Activated naive CD4-positive, alpha-beta T cell (primary cell): ENCODE results near the gene ZNF22.

Experiments
- DNase-seq, 4 experiments: peaks; one replicate each; lab custom pipeline; 2025; lab: John Stamatoyannopoulos, UW

The ZNF22 gene

DNA sequence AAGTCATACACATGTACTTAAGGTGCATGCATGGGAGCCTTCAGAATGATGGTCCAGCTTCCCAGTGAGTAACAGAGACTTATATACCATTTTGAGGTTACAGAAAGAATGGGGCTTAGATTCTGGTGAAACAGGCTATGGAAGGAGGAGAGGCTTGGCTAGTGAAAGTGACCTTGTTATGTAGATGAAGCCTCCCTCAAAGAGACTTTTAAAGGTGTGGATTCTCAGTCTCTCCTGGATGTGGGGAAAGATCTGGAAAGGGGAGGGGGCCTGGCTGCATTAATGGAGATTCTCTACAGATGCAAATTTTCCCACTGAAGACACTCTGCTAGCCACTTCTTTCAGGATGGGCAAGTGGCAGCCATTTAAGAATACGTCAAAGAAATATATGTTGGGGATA is 35.6 kb upstream of the ZNF22 start:
- no peak for DNase-seq

DNA sequence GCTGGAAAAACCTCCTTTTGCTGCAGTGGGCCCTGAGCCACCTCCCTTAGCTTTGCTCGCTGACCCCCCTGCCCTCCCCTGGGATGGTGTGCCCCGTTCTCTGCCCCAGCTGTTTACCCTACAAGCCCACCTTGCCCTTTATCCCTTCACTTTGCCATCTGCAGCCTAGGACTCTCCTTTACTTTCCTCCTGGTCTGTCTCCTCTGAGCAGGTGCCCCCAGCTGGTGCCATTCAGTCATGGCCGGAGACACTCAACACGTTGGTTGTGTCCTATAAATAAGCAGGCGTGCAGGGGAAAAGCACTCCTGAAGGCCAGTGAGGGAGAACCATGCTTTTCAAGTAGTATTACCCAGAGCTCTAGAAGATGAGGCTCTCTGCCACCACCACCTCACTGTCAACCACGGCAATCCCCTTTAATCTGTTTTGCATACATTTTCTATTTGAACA is 35.0 kb upstream of the ZNF22 start:
- no peak for DNase-seq

DNA sequence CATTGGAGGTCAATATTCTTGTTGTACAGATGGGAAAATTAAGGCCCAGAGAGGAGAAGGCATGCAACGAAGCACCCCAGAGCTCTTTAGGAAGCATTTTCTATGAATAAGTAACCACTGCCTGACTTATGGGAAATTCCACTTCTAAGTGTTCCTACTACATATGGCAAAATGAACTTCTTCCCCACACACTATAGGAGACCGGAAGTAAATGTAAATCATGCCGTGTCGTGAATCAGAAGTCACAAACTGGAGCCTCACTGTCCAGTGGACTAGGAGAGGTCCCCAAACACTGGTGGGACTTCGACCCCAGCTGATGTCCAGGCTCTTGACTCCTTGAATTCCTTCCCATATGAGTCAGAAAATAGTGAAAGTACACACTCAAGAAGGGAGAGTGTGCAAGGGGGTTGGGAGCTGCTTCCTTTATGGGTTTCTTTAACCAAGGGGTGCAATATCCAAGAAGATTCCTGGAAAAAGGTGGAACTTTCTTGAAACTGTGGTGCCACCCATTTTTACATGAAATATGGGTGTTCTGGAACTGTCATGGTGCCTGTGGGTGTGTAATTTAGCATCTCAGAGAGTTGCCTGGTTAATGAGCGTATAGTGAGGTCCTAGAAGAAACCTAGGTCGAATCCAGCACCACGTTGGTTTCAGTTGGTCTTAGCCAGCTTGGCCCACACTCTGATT is 34.5 kb upstream of the ZNF22 start:
- DNase-seq: no peak

DNA sequence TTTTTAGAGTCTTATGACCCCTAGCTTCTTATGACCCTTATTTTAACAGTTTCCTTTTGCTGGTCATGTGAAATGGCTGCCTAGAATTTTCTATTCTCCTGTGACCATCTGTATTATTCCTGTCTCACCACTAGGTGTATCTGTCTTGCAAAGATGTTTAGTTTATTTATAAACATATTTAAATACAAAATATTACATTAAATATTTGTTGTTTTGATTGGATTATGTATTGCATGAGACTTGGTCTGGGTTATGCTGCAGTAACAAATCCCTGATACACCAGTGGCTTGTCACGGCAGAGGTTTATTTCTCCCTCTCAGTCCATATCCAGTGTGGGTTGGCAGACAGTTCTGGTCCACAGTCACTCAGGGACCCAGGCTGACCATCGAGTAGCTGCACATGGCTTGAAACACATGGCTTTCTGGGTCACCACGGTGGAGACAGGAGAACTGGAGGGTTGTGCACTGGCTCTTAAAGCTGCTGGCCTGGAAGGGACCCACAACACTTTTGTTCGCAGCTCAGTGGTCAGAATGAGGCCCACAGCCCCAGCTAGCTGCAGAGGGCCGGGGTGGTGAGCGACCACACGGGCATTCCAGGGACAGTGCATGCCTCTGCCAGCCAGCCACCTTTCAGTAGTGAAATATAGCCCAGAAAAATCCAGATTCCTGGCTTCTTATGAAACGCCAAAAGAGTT is 33.8 kb upstream of the ZNF22 start:
- no peak for DNase-seq

DNA sequence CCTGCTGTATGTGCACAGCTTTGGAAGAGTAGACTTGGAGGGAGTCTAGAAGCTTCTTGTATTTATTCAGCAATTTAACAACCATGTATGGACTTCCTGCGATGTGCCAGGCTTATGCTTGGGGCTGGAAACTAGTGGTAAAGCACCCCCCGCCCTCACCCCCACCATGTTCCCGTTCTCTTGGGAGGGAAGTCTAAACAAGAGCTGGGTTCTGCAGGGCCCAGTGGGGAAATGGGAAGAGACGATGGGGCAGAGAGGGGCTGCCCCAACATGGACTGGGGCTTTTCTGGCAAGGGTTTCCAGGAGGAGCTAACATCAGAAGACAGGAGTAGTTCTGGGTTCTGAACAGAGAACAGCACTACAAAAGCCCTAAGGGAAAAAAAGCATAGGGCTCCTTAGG is 33.1 kb upstream of the ZNF22 start:
- DNase-seq: no peak

DNA sequence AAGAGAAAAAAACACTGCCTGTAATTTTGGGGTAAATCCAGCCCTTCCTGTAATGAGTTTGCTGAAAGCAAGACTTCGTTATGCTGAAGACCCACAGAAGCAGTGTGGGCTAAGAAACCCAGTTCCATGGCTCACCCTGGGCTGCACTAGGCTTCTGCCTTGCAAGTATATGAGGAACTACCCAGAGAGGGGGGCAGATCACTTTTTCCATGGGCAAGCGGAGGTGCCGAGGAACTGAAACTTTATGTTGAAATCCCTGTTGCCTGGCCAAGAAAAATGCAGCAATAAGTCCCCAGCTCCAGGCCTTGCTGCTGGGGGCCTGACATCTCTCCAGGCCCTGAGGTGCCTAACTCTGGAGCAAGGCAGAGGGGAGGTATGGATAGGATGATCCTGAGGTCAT is 32.6 kb upstream of the ZNF22 start:
- no peak for DNase-seq

DNA sequence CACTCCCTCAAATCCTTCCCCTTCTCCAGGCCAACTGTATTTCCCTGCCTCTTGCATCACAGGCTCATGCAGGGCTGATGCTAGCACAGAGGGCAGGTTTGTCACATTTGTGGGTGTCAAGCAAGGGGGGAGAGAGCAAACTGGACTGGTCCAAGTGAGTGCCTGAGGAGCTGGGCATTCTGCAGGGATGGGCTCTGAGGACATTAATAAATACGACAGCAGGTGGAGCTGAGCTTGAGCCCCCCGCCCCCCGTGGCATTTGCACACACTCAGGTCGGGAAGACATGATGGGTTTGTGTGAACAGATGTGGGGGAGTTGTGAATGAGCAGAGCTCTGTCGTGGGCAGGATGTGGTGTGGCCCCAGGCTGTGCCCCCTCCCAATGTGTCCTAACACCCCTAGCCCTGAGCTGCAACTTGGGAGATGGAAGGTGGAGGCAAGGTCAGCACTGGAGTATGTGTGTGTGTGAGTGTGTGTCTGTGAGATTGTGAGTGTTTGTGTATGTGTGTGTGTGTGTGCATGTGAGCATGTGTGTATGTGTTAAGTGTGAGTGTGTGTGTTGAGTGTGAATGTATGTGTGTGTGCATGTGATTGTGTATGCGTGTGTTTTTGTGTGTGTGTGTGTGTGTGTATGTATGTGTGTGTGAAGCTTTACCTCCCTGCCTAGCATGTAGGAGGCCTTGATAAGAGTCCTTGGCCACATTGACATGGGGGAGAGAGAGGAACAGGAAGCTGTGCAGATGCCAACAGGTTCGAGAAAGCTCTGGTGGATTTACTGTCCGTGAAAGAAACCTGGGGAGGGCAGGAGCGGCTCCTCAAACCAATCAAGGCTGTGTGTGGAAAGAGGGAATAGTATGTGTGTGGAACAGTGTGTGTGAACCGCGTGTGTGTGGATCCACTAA is 32.0 kb upstream of the ZNF22 start:
- no peak for DNase-seq

DNA sequence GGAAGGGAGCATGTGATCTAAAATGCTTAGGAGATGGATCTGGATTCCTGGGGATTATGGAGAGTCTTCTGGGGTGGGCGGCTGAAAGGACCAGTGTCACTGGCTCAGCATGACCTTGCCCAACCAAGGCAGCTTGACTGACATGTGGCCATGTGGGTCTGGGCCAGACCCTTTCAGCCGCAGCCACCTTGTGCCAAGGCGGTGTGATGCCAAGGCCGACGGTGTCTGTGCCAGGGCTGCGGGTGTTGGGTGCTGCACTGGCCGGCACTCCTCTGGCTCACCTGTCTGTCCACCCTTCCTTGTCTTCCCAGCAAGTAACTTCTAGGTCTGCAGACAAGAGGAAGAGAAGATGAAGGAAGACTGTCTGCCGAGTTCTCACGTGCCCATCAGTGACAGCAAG is 30.9 kb upstream of the ZNF22 start:
- DNase-seq: no peak

DNA sequence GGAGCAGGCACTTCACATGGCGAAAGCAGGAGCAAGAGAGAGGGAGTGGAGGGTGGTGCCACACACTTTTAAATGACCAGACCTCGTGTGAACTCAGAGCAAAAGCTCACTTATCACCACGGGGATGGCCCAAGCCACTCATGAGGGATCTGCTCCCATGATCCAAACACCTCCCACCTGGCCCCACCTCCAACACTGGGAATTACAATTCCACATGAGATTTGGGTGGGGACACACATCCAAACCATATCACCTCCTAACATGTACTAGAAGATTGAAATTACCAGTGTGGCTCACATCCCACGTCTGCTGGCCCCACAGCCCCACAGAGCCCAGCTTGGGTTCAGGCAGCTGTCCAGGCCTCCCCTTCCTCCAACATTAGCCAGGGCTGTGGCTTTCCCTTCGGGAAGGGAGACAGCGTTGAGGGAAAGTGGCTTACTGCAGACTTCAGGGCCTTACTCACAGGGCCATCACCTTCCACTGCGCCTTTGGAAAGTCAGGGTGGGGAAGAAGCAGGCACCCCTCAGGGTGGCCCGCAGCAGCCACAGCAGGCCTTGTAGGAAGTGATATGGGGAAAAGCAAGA is 29.8 kb upstream of the ZNF22 start:
- no peak for DNase-seq

DNA sequence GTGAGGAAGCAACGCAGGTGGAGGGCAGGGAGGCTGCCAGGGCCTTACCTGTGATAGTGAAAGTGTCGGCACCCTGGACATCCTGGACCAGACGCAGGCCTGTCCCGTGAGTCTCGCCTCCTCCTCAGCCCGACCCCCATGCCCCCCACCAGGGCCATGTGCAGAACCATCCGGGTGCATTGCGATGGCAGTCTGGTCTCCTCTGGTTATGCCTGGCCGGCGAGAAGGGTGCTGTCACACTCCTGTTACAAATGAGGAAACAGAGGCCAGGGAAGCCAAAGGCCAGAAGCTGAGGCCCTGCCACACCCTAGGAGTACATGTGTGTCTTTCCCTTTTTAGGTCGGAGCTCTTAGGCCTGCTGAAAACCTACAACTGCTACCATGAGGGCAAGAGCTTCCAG is 29.3 kb upstream of the ZNF22 start:
- DNase-seq: no peak

DNA sequence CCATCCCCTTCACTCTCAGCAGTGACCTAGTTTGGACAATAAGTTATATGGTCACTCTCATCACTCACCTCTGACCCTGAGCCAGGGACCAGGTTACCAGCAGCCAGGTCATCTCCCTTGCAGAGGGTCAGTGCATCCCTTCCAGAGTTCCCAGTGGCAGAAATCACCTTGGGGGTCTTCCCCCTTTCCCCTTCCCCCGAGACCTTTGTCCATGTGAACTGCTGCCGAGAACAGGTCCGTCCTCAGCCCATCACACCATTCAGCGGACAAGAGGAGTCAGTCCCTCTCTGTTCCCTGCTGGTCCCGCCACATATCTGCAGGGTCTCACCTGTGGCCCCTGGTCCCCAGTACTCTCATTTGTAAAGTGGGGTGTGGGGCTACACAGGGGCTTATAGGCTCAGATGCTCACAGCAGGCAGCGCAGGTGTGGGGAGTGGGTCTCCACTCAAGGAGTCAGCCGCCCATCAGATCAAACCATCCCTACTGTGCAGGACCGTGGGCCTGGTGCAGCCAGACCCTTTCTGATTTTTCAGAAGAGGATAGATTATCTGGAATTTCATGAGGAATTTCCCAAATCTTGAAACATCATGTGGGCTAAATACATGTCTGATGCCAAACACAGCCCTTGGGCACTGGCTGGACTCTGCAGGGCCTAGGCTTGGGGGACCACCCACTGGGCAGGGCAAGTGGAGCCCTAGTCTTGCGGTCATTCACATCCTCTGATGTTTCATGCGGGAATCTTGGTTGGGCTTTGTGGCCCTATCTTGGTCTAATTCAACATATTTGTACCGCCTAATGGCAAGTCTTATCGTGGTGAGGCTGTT is 28.6 kb upstream of the ZNF22 start:
- DNase-seq: no peak

DNA sequence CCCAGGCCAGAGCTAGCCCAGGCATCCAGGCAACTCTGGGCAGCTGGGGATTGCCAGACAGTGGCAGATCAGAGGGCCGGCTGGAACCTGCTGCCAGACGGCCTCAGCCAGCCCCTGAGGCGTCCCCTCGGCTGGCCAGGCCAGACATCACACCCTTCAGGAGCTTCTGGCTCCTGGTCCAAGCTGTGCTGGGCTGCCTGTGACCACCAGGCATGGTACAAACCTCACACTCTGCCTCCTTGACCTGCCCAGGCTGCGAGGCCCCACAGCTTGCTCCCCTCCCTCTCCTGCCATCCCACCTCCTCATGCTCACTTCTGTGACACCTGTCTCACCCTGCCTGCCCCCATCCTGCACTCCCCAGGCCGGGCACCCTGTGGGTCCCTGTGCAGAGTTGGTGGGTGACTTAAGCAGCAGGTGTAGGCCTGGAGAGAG is 27.8 kb upstream of the ZNF22 start:
- DNase-seq: no peak

DNA sequence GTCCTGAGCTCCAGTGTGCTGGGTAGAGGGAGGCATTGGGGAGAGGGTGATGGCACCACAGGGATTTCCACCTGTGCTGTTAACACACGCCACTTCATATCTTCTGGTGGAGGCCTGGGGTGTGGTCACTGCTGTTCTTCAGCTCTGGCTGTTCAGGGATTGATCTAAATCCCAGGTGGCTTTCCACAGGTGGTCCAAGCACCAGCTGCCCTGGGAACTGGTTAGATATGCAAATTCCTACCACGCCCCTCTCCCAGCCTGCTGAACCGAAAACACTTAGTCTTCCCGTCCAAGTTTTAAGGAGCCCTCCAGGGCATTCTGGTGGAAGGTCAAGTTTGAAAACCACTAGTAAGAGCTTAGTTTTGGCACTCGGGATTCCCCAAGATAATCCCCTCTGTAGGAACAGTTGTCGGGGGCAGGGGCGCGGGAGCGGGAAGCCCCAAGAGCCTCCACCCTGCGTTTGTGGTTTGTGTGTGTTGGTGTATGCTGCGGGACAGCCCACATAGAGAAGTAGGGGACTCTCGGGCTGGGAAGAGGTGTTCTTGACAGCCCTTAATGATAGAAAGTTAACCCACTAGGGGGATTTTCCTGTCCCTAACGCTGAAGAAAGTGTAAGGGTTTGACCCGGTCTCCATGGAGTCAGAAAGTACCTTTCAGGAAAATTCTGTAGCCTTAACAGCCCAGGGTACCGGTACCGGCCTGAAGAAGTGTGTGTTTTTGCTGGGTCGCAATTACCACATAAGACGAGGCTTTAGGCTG is 27.2 kb upstream of the ZNF22 start:
- DNase-seq: no peak

DNA sequence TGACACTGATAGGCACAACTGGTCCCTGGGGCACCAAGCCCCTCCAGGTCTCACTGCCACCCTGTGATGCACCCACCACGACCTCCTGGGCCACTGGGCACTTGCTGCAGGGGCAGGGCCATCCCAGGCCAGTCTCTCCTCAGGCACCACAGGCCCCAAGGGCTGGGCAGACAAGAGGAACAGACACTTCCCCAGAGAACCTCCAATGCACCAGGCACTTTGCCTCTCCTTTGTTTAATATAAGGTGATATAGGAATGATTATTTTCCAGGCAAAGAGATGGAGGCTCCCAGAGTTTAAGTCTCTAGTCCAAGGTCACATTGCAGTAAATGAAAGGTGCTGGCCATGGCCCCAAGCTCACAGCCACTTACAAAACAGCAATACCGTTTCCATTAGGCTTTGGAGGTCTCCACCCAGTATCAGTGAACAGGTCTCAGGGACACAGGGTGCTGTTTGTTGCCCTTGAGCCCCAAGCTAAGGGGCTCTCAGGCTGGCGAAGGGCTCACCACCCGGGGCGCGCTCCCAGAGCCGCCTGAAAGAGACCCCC is 26.6 kb upstream of the ZNF22 start:
- DNase-seq: no peak

DNA sequence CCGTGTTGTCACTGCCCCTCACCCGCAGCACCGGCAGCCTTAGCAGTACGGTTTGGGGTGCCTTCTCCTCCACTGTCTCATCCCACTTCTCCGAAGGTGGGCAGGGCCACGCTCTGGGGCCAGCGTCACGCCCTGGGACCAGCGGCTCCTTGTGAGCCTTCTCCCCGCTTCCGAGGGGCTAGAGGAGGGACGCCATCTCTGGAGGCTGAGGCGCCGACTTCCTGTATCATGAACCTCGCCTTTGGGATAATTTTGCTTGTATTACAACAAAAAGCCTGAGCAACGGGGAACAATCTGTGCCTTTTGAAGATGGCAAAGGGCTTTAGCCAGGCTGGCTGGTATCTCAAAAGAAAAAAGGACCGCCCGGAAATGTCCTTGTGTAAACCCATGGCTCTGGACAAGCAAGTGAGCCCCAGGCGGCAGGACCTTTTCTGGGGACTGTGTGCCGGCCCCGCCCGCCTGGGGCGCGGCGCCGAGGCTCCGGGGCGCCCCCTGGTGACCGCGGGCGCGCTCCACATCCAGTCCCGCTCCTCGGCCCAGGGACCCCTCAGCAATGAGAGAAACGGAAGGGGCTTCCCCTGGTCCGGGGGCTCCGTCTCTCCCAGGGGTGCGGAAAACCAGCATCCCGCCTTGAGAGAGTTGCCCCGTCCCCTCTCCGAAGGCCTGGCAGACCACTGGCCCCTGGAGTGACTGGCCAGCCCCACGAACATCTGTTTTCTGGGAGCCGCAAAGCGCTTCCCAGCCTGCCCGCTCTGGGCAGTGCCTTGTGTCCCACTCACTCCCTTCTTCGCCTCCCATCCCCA is 25.9 kb upstream of the ZNF22 start:
- DNase-seq: peak; percentile 23 to 59 (median 44)

DNA sequence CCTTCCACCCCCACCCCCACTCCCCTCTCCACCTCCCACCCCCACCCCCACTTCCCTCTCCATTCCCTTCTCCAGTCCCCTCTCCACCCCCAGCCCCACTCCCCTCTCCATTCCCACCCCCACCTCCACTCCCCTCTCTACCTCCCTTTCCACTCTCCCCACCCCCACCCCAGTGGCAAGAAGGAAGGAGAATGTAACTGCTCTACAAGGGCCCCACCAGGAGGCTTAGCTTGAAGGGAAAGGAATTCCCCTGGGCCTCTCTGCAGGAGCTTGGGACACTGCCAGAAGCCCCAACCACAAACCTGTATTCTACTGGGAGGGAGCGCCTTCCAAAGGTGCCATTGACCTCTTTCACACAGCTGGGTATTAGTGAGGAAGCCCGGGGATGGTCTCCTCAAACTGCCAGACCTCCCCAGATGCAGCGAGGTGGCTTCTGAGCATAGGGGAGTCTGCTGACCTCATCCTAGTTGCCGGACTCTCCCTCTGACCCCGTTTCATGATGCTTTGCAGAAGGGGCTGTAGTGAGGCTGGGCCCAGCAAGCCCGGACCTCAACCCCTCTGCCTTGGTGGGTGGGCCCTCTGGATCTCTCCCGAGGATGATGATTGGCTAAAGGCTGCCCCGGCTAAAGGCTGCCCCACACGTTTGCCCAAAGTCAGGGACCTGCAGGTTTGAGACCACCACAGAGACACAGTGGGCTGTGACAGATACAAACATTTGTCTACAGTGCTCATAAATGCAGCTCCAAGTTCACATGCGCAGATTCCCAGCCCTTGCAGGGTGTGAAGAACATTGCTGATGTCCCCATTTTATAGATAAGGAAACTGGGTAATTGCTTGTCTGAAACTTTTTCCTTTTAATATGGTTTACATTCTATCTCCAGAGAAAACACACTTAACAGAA is 25.0 kb upstream of the ZNF22 start:
- no peak for DNase-seq

DNA sequence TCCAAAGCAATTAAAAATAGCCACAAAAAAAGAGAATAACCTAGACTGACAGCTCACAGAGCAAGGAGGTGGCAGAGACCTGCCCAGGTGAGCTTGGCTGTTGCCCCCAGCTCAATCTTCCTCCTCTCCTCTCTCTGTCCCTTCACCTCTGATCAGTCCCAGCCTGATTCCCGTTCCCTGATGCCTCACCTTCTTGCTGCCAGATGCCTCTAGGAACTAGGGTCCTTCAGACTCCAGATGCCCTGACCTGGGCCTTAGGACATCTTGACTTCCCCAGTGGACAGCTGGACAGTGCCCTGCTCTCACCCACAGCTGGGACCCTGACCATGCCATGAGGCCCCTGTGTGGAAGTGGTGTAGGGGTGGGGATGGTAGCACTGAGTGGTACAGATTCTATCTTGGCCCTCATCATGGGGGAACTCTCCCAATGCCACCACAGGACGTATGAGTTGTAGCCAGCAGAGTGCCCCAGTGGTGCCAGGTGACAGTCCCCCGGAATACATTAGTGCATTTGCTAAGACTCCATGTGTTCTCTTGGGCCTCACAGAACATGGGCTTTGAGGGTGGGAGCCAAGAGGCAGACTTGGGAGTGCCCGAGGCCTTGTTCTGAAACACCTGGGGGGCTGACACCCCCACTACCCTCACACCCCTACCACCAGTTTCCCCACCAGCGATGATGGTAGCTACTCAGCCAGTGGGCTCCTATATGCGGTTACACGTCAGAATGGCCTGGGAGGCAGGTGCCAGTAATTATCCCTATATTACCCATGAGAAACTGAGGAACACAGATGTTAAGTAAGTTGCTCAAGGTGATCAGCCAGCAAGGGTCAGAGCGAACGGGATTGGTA is 24.1 kb upstream of the ZNF22 start:
- no peak for DNase-seq
